ENCODE measurements around the gene SAPCD1.

SAPCD1 gene

GRCh38 chr6:31762356-31762755 lies at the start of gene SAPCD1:
Gene SAPCD1 (plus strand): TSS chr6:31762656. CDS start chr6:31763055, 399 bp downstream.
- no peak for DNase-seq

DNA sequence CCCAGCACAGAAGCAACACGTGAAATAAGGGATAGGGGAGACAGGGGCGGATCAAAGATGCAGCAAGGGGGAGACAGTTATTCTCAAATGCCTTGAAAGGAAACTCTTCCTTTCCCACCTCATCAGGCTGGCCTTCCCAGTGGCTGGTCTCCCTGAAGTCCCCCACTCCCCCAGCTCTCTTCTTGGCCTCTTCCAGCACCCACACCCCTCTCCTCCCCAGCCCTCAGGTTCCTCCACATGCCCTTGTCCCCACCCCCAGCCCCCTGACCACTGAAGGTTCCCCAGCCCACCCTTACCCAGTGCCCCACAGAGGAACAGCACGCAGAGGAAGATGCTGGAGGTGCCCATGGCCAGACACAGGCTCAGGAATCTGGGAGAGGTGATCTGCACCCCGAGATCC lies 49.0 kb upstream of the SAPCD1 start:
- no peak for DNase-seq

GRCh38 chr6:31713991-31714684 lies 48.3 kb upstream of the SAPCD1 start:
- no peak for DNase-seq

DNA sequence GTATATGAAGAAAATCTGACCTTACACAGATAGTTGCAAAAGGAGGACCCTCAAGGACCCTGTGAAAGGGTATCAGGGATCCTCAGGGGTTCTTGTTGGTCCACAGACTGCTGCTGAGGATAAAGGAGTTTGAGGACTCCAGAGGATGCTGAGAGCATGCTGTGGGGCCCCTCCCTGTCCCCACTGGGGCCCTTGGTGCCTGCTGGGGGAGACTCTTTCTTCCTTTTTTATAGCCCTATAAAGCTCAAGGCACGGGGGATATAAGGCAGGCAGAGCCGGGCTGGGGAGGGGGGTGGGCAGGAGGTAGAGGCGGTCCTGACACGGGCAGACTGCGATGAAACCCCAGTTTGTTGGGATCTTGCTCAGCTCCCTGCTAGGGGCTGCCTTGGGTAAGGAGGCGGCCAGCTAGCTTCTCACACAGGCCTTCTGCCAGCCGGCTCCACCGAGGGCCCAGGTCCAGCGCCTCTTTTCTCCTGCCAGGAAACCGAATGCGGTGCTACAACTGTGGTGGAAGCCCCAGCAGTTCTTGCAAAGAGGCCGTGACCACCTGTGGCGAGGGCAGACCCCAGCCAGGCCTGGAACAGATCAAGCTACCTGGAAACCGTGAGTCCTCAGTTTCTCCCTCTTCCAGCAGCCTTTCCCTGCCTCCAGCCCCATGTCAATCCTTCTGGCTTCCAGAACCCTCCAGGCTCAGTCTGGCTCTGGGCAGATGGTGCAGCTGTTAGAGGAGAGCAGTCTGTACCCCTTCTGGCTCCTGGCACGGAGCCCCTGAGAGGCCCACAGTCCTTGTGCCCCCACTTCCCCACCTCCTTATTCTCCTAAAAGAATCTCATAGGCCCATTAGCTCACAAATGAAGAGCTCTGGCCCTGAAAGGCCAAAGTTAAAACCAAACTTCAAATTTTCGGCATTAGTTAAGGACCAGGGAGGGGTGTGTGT lies 47.2 kb upstream of the SAPCD1 start, which contains the start of gene LY6G6D:
TSS of gene LY6G6D (plus strand) at position 327 of the 937 bp plus-strand sequence. CDS start at position 335, 8 bp downstream.
- DNase-seq = no peak

- peak in 1 of 2 experiments; percentile 29 for DNase-seq
Observed at GRCh38 chr6:31717499-31718222, 44.8 kb upstream of the SAPCD1 start.

GRCh38 chr6:31718265-31718664 lies 44.2 kb upstream of the SAPCD1 start:
- peak; percentile 33 to 75 for DNase-seq

- no peak for DNase-seq
Observed at GRCh38 chr6:31719001-31719400, 43.5 kb upstream of the SAPCD1 start.

- DNase-seq = no peak
Observed at GRCh38 chr6:31720196-31720770, 42.2 kb upstream of the SAPCD1 start.

DNA sequence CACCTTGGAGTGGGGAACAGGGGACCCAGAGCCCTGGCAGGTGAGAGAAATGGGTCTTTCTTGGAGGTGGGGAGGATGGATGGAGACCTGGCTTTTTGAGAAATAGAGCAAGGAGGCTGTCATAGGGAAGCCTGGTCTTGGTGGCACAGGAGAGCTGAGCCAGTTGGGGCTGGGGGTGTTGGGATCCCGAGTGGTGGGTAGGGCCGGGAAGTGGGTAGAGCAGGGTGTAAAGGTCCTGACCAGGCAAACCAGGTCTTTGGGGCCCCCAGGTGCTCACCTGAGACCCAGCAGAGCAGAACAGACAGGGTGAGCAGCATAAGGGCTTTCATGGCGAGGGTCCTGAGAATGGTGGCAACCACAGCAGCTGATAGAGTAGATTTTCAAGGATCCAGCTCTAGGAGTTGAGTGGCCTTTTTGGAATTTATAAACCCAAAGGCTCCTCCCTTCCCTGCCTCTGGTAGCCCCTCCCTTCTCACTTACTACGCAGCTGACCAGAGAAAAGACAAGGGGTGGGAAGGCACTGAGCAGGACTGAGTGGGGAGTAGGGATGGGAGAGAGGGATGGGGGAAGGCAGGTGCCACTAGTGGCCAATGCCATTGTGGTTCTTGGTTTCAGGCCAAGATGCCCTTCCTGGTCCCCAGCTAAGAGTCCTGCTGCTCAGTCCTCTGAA lies 41.0 kb upstream of the SAPCD1 start, which contains the start of gene LY6G6C:
TSS of gene LY6G6C (minus strand) at position 396 of the 670 bp plus-strand sequence. CDS start at position 329, 67 bp downstream.
- no peak for DNase-seq

- DNase-seq = no peak
Observed at GRCh38 chr6:31722173-31722572, 40.3 kb upstream of the SAPCD1 start.

- DNase-seq = no peak
Observed at GRCh38 chr6:31723245-31723979, 39.0 kb upstream of the SAPCD1 start, which contains the start of gene MPIG6B. Gene MPIG6B (plus strand): TSS chr6:31723373. CDS start chr6:31723384, 11 bp downstream.

- no peak for DNase-seq
Observed at GRCh38 chr6:31723980-31724691, 38.3 kb upstream of the SAPCD1 start.

GRCh38 chr6:31725502-31726350 lies 36.7 kb upstream of the SAPCD1 start:
- no peak for DNase-seq

DNA sequence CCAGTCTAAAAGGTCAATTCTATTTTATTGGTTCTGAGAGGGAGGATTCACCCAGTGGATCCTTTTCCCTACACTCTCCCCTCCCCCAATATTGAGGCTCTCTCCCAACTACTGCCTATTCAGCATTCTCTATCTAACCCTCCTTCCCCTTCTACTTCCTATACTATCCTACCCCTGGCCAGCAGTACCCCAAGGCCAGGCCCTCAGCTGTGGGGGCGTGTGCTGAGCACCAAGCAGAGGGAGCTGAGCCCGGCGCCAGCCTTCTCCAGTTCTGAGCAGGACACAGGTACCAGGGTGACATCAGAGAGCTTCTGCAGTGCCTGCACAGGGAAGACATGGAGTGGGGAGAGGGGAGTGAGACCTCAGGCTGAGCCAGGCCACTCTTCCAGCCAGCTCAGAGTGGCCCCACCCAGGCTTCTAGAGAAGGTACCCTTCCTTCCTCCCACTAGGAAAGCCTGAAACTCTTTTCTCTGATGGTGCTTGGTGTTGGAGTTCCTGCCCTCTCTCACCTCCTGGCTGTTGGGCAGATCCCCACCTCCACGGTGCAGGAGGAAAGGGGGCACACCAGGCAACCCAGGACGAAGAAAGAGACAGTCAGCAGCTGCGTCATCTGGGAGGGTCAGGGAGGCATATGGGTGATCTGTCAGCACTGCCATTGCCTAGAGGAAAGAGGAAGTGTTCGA lies 35.3 kb upstream of the SAPCD1 start:
- no peak for DNase-seq

DNA sequence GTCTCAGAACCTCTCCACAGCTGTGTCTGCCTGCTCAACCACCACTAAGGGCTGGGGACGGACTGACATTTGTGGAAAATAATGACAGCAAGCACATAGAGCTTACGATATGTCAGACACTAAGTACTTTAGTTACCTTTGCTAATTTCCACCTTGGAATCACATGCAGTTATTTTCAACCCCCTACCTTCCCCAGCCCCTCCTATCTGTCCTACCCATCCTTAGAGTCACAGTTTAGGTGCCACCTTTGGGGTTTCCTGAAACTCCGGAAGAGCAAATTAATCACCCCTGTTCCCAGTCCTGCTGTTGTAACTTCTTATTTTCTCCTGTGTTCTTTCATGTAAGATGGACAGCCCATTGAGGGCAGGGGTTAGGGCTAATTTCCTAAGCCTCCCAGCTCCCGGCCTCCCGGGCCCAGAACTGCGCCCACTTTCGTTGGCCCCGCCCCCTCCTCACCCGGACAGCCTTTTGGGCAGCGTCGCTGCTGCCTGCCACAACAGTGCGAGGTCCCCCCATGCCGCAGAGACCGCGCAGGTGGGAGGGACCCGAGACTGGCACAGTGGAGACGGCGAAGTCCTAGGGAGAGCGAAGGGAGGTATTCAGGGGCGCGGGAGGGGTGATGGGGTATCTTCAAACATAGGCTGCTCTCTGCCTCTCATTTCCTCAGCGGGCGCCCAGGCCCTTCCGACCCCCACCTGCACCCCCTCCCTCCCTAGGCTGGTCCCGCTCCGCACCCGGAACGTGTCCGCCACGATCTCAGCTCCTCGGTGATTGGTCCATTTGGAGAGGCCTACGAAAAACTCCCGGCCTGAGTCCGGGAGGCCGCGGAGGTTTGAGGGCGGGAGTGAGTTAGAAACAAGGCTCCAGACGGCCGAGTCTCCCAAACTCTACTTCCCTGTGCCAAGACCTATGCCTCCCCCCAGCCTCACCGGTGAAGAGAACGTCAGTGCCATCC lies 34.5 kb upstream of the SAPCD1 start:
- no peak for DNase-seq

DNA sequence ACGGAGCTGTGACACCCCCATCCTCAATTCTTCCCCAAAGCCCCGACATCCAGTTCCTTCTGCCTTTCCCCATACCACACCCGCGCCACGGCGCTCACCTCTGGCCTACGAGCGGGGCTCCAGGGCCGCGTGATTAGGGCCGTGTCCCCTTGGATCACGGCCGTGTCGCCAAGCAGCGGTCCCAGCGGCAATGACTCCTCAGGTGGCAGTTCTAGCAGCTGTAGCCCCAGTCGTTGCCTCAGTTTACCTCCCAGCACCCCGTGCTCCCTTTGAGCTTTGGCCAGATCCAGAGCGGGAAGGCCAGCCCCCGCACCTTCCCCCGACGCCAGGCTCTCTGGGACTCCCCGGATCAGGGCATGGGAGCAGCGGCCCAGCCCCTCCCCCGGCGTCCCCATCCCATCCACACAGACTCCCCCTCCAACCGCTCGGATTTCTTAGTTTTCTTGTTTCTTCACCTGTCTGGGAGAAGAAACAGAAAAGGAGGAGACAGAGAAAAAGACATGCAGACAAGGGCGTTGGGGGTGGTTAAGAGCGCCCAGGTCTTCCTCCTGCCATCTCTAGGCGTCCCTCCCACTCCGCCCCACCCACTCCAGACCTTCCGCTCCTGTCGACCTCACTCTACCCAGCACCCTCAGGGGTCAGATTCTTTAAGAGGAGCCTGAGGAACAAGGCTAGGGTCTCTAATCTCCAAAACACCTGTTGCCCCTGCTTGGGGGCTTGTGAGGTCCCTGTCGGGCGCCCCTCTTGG lies 33.5 kb upstream of the SAPCD1 start, which contains the start of gene DDAH2:
TSS of gene DDAH2 (minus strand) at position 533 of the 748 bp plus-strand sequence. CDS start at position 395, 138 bp downstream.
- no peak for DNase-seq

DNA sequence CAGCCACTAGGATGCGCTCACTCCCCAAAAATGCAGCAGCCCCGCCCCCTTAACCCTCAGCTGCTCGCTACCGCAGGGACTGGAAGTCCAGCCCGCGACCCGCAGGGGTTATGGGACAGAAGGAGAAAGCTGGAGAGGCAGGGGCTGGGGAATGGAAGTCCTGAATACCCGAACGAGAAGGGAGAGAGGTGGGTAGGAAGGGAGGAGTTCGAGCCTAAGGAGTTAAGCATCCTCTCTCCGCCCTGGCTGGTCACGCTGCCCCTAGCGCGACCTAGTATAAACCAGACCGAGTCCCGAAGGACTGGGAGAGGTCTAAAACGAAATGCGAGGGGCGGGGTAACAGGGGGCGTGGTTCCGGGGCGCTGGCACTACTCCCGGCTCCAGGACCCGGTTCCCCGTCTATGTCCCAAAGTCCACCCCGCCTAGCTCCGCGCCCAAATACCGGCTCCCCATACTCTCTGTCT lies 32.9 kb upstream of the SAPCD1 start:
- DNase-seq = peak; percentile 85 to 95

All from NCI-H526 (cell line).